Trophoblast cell (in vitro differentiated cells and primary cell): ENCODE measurements around the gene PEX14.

ENCODE experiments used
- DNase-seq, 2 donors: peaks; one replicate each; pipeline ENCODE4 v3.0.0-alpha.2; 2016
- H2AFZ ChIP-seq: 2 replicates; pipeline ENCODE4 v1.6.1; 2013; ENCODE audit warnings: low read length, moderate library complexity, mild to moderate bottlenecking; ENCODE audit not compliant: insufficient read depth, poor library complexity
- H2AK5ac ChIP-seq: 2 replicates; pipeline ENCODE4 v1.6.1; 2013; ENCODE audit warnings: mild to moderate bottlenecking, low read length
- H2BK120ac ChIP-seq: 2 replicates; pipeline ENCODE4 v1.6.1; 2013; ENCODE audit warnings: low read length, mild to moderate bottlenecking, moderate library complexity; ENCODE audit not compliant: insufficient read depth, poor library complexity
- H2BK12ac ChIP-seq: 2 replicates; pipeline ENCODE4 v1.6.1; 2013; ENCODE audit warnings: mild to moderate bottlenecking, low read length, moderate library complexity
- H2BK5ac ChIP-seq: 2 replicates; pipeline ENCODE4 v1.6.1; 2013; ENCODE audit warnings: low read length, low read depth, moderate library complexity, mild to moderate bottlenecking; ENCODE audit not compliant: poor library complexity
- H3K14ac ChIP-seq: 2 replicates; pipeline ENCODE4 v1.6.1; 2013; ENCODE audit warnings: mild to moderate bottlenecking, low read length
- H3K18ac ChIP-seq: 2 replicates; pipeline ENCODE4 v1.6.1; 2013; ENCODE audit warnings: mild to moderate bottlenecking, low read length
- H3K23ac ChIP-seq: 2 replicates; pipeline ENCODE4 v1.6.1; 2013; ENCODE audit warnings: low read length
- H3K27ac ChIP-seq: 2 replicates; pipeline ENCODE4 v1.5.1; 2013; ENCODE audit warnings: low read depth, mild to moderate bottlenecking, inconsistent platforms, low read length, moderate library complexity
- H3K27me3 ChIP-seq: 2 replicates; pipeline ENCODE4 v1.6.1; 2013; ENCODE audit warnings: inconsistent platforms, mild to moderate bottlenecking, low read length, moderate library complexity; ENCODE audit not compliant: insufficient read depth
- H3K36me3 ChIP-seq, 2 experiments: 1 replicate in 1 of 2; 2 replicates in 1 of 2; pipeline ENCODE4 v1.6.1; 2013; ENCODE audit warnings: low read length in 2 of 2, mild to moderate bottlenecking in 2 of 2, moderate library complexity in 1 of 2; ENCODE audit not compliant: insufficient read depth in 2 of 2, control insufficient read depth in 1 of 2
- H3K4ac ChIP-seq: 2 replicates; pipeline ENCODE4 v1.6.1; 2013; ENCODE audit warnings: low read depth, mild to moderate bottlenecking, low read length, moderate library complexity
- H3K4me1 ChIP-seq, 2 experiments: 1 replicate in 1 of 2; 2 replicates in 1 of 2; pipeline ENCODE4 v1.6.1; 2013; ENCODE audit warnings: low read length in 2 of 2, mild to moderate bottlenecking in 2 of 2, moderate library complexity in 1 of 2; ENCODE audit not compliant: insufficient read depth in 2 of 2, control insufficient read depth in 1 of 2
- H3K4me2 ChIP-seq: 2 replicates; pipeline ENCODE4 v1.6.1; 2013; ENCODE audit warnings: inconsistent platforms, mild to moderate bottlenecking, low read length, moderate library complexity
- H3K4me3 ChIP-seq: 2 replicates; pipeline ENCODE4 v1.5.1; 2013; ENCODE audit warnings: mild to moderate bottlenecking, low read depth, low read length, inconsistent platforms
- H3K79me1 ChIP-seq: one replicate; pipeline ENCODE4 v1.6.1; 2013; ENCODE audit warnings: low read length
- H3K79me2 ChIP-seq: 2 replicates; pipeline ENCODE4 v1.6.1; 2013; ENCODE audit warnings: low read length, mild to moderate bottlenecking; ENCODE audit not compliant: control insufficient read depth, insufficient read depth, poor library complexity
- H3K9ac ChIP-seq: 2 replicates; pipeline ENCODE4 v1.6.1; 2013; ENCODE audit warnings: mild to moderate bottlenecking, low read length
- H3K9me3 ChIP-seq: 2 replicates; pipeline ENCODE4 v1.6.1; 2013; ENCODE audit warnings: low read depth, mild to moderate bottlenecking, control low read depth, inconsistent platforms, low read length; ENCODE audit not compliant: insufficient read depth
- H4K12ac ChIP-seq: 2 replicates; pipeline ENCODE4 v1.6.1; 2013; ENCODE audit warnings: low read depth, mild to moderate bottlenecking, low read length, moderate library complexity
- H4K8ac ChIP-seq: 2 replicates; pipeline ENCODE4 v1.6.1; 2013; ENCODE audit warnings: low read depth, mild to moderate bottlenecking, low read length, moderate library complexity
- H4K91ac ChIP-seq: one replicate; pipeline ENCODE4 v1.6.1; 2013; ENCODE audit warnings: low read depth, mild to moderate bottlenecking, low read length, moderate library complexity
- WGBS: extraction: QIAGEN DNeasy Blood & Tissue Kit; methylation state at CpG from one replicate; pipeline ENCODE4 v1.1.7; 2013; ENCODE audit warnings: missing lambda C conversion rate; ENCODE audit not compliant: insufficient read length, insufficient coverage; ENCODE audit errors: extremely low coverage; 5-methylcytosine and 5-hydroxymethylcytosine counted together

The PEX14 gene

GRCh38 chr1:10475510-10475909 is 760 bp downstream of the PEX14 start:
- Histone ChIP-seq H4K91ac (peak overlapping the region; percentile 57), H2AK5ac (no peak overlapping the region), H3K9me3 (no peaks in the 10 kb centered on the region), H3K27me3 (no peaks in the 10 kb centered on the region), H3K9ac (peak overlapping the region; percentile 90), H3K18ac (no peak overlapping the region), H4K8ac (peak overlapping the region; percentile 91), H3K23ac (no peak overlapping the region), H3K79me1 (peaks cover 13% of the 10 kb centered on the region), H2AFZ (peak overlapping the region; percentile 58), H3K79me2 (peaks cover 11% of the 10 kb centered on the region), H3K4ac (peak overlapping the region; percentile 18), H4K12ac (peak overlapping the region; percentile 79), H2BK5ac (peak overlapping the region; percentile 78), H2BK120ac (peak overlapping the region; percentile 54), H3K4me3 (peak overlapping the region; percentile 93), H3K27ac (no peak overlapping the region), H3K36me3 (peaks cover 0 to 3% of the 10 kb centered on the region in 2 experiments), H3K4me2 (peak overlapping the region; percentile 90), H2BK12ac (no peak overlapping the region), H3K14ac (peak overlapping the region; percentile 79), H3K4me1 (peaks cover 2 to 4% of the 10 kb centered on the region in 2 experiments)
- DNase-seq, result no peak
- no CpG with 5 or more reads among the region's 13 CpGs for WGBS

DNA sequence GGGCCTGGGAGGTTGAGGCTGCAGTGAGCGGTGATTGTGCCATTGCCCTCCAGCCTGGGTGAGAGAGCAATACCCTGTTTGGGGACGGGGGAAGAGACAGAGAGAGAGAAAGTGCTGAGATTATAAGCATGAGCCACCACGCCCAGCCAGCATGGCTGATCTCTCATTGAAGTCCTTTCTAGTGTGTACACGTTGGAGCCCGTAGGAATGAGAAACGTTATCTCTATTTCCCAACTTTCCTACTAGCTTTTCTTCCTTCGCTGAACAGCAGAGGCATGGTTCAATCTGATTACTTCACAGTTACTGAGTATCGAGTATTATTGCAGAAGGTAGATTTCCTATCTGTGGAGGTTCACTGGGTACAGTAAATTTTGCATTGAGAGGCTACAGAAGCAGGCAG is 4.5 kb downstream of the PEX14 start:
- H3K27ac ChIP-seq, result no peak overlapping the region
- H4K91ac ChIP-seq, result no peak overlapping the region
- H3K79me2 ChIP-seq, result peaks cover 7% of the 10 kb centered on the region
- H2BK5ac ChIP-seq, result no peak overlapping the region
- no peaks in the 10 kb centered on the region for H3K27me3 ChIP-seq
- no peak overlapping the region for H3K14ac ChIP-seq
- H3K4me1 ChIP-seq, result peaks cover 2 to 4% of the 10 kb centered on the region in 2 experiments
- H2AFZ ChIP-seq, result no peak overlapping the region
- H4K12ac ChIP-seq, result no peak overlapping the region
- no peak overlapping the region for H2BK12ac ChIP-seq
- H2BK120ac ChIP-seq, result no peak overlapping the region
- H4K8ac ChIP-seq, result no peak overlapping the region
- H3K4me2 ChIP-seq, result no peak overlapping the region
- no peak overlapping the region for H3K4me3 ChIP-seq
- no peak overlapping the region for H3K23ac ChIP-seq
- no peak overlapping the region for H3K18ac ChIP-seq
- peaks cover 7% of the 10 kb centered on the region for H3K79me1 ChIP-seq
- WGBS, result no CpG with 5 or more reads among the region's 8 CpGs
- H2AK5ac ChIP-seq, result no peak overlapping the region
- no peak overlapping the region for H3K4ac ChIP-seq
- DNase-seq, result peak; percentile 56 to 79
- H3K9ac ChIP-seq, result no peak overlapping the region
- H3K36me3 ChIP-seq, result peaks cover 0 to 3% of the 10 kb centered on the region in 2 experiments
- H3K9me3 ChIP-seq, result no peaks in the 10 kb centered on the region

DNA sequence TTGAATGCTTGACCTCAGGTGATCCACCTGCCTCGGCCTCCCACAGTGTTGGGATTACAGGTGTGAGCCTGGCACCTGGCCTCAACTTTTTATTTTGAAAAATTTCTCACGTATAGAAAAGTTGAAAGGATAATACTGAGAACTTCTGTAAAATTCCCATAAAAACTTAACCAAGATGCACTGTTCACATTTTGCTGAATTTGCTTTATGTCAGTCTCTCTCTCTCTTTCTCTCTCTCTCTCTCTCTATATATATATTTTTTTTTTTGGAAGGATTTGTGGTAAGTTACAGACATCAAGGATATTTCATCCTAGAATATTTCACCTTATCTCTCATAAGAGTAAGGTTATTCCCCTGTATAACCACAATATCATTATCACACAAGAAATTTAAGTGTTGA is 5.9 kb downstream of the PEX14 start:
- no CpG with 5 or more reads among the region's 2 CpGs for WGBS

GRCh38 chr1:10484521-10484920 is 9.8 kb downstream of the PEX14 start:
- Histone ChIP-seq H2BK5ac (no peak overlapping the region), H3K9me3 (no peaks in the 10 kb centered on the region), H4K12ac (no peak overlapping the region), H2AFZ (no peak overlapping the region), H3K27me3 (no peaks in the 10 kb centered on the region), H3K36me3 (peaks cover 0 to 2% of the 10 kb centered on the region in 2 experiments), H3K27ac (no peak overlapping the region), H3K4me2 (no peak overlapping the region), H3K79me1 (no peaks in the 10 kb centered on the region), H2BK120ac (no peak overlapping the region), H3K14ac (no peak overlapping the region), H3K18ac (no peak overlapping the region), H2AK5ac (no peak overlapping the region), H3K4ac (peak overlapping the region; percentile 5), H3K4me3 (no peak overlapping the region), H2BK12ac (no peak overlapping the region), H3K4me1 (no peaks in the 10 kb centered on the region), H3K23ac (no peak overlapping the region), H3K9ac (no peak overlapping the region), H3K79me2 (no peaks in the 10 kb centered on the region), H4K8ac (no peak overlapping the region), H4K91ac (no peak overlapping the region)
- WGBS, result no CpG with 5 or more reads among the region's 6 CpGs
- DNase-seq, result peak in 1 of 2 donors; percentile 6

More for the DNA sequence above, 5.9 kb downstream of the PEX14 start:
- Histone ChIP-seq H2AK5ac (no peak overlapping the region), H3K23ac (no peak overlapping the region), H3K9ac (no peak overlapping the region), H3K27me3 (no peaks in the 10 kb centered on the region), H3K4me1 (peaks cover 0 to 2% of the 10 kb centered on the region in 2 experiments), H3K18ac (no peak overlapping the region), H3K14ac (no peak overlapping the region), H3K4me2 (no peak overlapping the region), H4K91ac (no peak overlapping the region), H3K36me3 (peaks cover 0 to 3% of the 10 kb centered on the region in 2 experiments), H3K27ac (no peak overlapping the region), H2BK5ac (no peak overlapping the region), H2BK120ac (no peak overlapping the region), H3K4me3 (no peak overlapping the region), H3K79me2 (no peaks in the 10 kb centered on the region), H3K9me3 (no peaks in the 10 kb centered on the region), H2BK12ac (no peak overlapping the region), H3K4ac (no peak overlapping the region), H3K79me1 (no peaks in the 10 kb centered on the region), H4K8ac (no peak overlapping the region), H4K12ac (no peak overlapping the region), H2AFZ (no peak overlapping the region)
- DNase-seq, result no peak
